SK-N-MC (cell line): ENCODE results near the gene VGLL2.

Experiments used
- DNase-seq: peaks from one replicate; pipeline ENCODE4 v3.0.0-alpha.2; 2011; ENCODE audit warnings: low read depth, low spot score
- H3K27ac ChIP-seq: fragments of 200-600 bp; sonication (generic); 2 replicates; pipeline ENCODE4 v1.5.1; 2016; ENCODE audit warnings: mixed run types
- H3K36me3 ChIP-seq: fragments of 200-600 bp; sonication (generic); 2 replicates; pipeline ENCODE4 v1.6.1; 2017; ENCODE audit warnings: antibody characterized with exemption, low read length, mixed read lengths; ENCODE audit not compliant: insufficient read depth
- H3K4me3 ChIP-seq: fragments of 200-600 bp; sonication (generic); 2 replicates; pipeline ENCODE4 v1.5.1; 2016
- H3K9ac ChIP-seq: fragments of 200-600 bp; sonication (generic); 2 replicates; pipeline ENCODE4 v1.8.0; 2017; ENCODE audit warnings: mixed run types, mixed read lengths; ENCODE audit not compliant: insufficient read length
- H3K9me3 ChIP-seq: fragments of 200-600 bp; sonication (generic); 2 replicates; pipeline ENCODE4 v1.6.1; 2017; ENCODE audit warnings: low read depth, mild to moderate bottlenecking, antibody characterized with exemption, low read length, moderate library complexity, mixed read lengths
- EZH2 ChIP-seq: fragments of 200-600 bp; sonication (generic); IDR thresholded peaks from one replicate; pipeline ENCODE4 v1.6.1; 2017; ENCODE audit warnings: antibody characterized with exemption
- FOXP2 ChIP-seq: optimal IDR thresholded peaks from 2 replicates; pipeline ENCODE3; 2011; ENCODE audit warnings: mild to moderate bottlenecking, moderate library complexity; ENCODE audit not compliant: insufficient read depth; ENCODE audit errors: extremely low read length, control extremely low read depth
- POLR2AphosphoS5 ChIP-seq: IDR thresholded peaks from 2 replicates; pipeline ENCODE4 v1.6.1; 2012; ENCODE audit warnings: mild to moderate bottlenecking, low read depth, low read length, borderline replicate concordance

Gene VGLL2

GRCh38 chr6:117266257-117267053 lies 1.1 kb downstream of the VGLL2 start:
- DNase-seq: no peak
- TF ChIP-seq POLR2AphosphoS5 (no peak), EZH2 (no peak), FOXP2 (no peak)
- Histone ChIP-seq H3K36me3 (no peaks in the 10 kb centered on the region), H3K27ac (no peak overlapping the region), H3K9ac (no peak overlapping the region), H3K9me3 (no peaks in the 10 kb centered on the region), H3K4me3 (peak overlapping the region; percentile 14; the same call in 1 of the 2 replicates)

- no peak for TF ChIP-seq POLR2AphosphoS5
- TF ChIP-seq FOXP2: no peak
- TF ChIP-seq EZH2: peak; percentile 27
- no peak overlapping the region for H3K27ac ChIP-seq
- H3K4me3 ChIP-seq: no peak overlapping the region
- no peaks in the 10 kb centered on the region for H3K36me3 ChIP-seq
- no peak for DNase-seq
- no peak overlapping the region for H3K9ac ChIP-seq
- H3K9me3 ChIP-seq: no peaks in the 10 kb centered on the region
Observed at GRCh38 chr6:117267054-117267347, 1.6 kb downstream of the VGLL2 start.

GRCh38 chr6:117267766-117268534 lies 2.6 kb downstream of the VGLL2 start:
- H3K4me3 ChIP-seq: no peak overlapping the region
- no peak overlapping the region for H3K27ac ChIP-seq
- no peak overlapping the region for H3K9ac ChIP-seq
- DNase-seq: no peak
- TF ChIP-seq FOXP2 (no peak), POLR2AphosphoS5 (no peak), EZH2 (no peak)
- H3K9me3 ChIP-seq: no peaks in the 10 kb centered on the region
- H3K36me3 ChIP-seq: no peaks in the 10 kb centered on the region

- DNase-seq: no peak
- Histone ChIP-seq H3K4me3 (no peak overlapping the region), H3K9me3 (no peaks in the 10 kb centered on the region), H3K36me3 (no peaks in the 10 kb centered on the region), H3K9ac (no peak overlapping the region), H3K27ac (no peak overlapping the region)
- TF ChIP-seq POLR2AphosphoS5: no peak
- TF ChIP-seq EZH2: no peak
- no peak for TF ChIP-seq FOXP2
Observed at GRCh38 chr6:117268924-117269323, 3.6 kb downstream of the VGLL2 start.

GRCh38 chr6:117269638-117270054 lies 4.3 kb downstream of the VGLL2 start:
- no peak overlapping the region for H3K9ac ChIP-seq
- H3K4me3 ChIP-seq: no peak overlapping the region
- no peaks in the 10 kb centered on the region for H3K9me3 ChIP-seq
- TF ChIP-seq POLR2AphosphoS5 (no peak), FOXP2 (no peak), EZH2 (no peak)
- H3K36me3 ChIP-seq: no peaks in the 10 kb centered on the region
- no peak overlapping the region for H3K27ac ChIP-seq
- no peak for DNase-seq

- Histone ChIP-seq H3K4me3 (peak overlapping the region; percentile 40; the same call in 1 of the 2 replicates), H3K27ac (no peak overlapping the region), H3K9ac (no peak overlapping the region), H3K36me3 (no peaks in the 10 kb centered on the region), H3K9me3 (no peaks in the 10 kb centered on the region)
- TF ChIP-seq FOXP2 (no peak), EZH2 (peak; percentile 95), POLR2AphosphoS5 (no peak)
- DNase-seq: no peak
Observed at GRCh38 chr6:117270055-117270842, 4.9 kb downstream of the VGLL2 start.

GRCh38 chr6:117270843-117271507 lies 5.6 kb downstream of the VGLL2 start:
- DNase-seq: no peak
- Histone ChIP-seq H3K27ac (no peak overlapping the region), H3K9ac (no peak overlapping the region), H3K4me3 (peak overlapping the region; percentile 40; the same call in 1 of the 2 replicates), H3K9me3 (no peaks in the 10 kb centered on the region), H3K36me3 (no peaks in the 10 kb centered on the region)
- TF ChIP-seq FOXP2 (no peak), POLR2AphosphoS5 (no peak), EZH2 (peak; percentile 55)
